HEK293T (cell line): ENCODE results near the gene OVCA2.

Source experiments
- BHLHE40 ChIP-seq: fragments of 450-650 bp; IDR thresholded peaks from 2 replicates; pipeline ENCODE4 v1.6.1; 2016; ENCODE audit warnings: mild to moderate bottlenecking, moderate library complexity, borderline replicate concordance
- FOXM1 ChIP-seq: fragments of 450-650 bp; IDR thresholded peaks from 2 replicates; pipeline ENCODE4 v1.6.1; 2017; ENCODE audit warnings: mild to moderate bottlenecking, borderline replicate concordance
- L3MBTL2 ChIP-seq: fragments of 450-650 bp; conservative IDR thresholded peaks from 2 replicates; pipeline ENCODE4 v1.6.1; 2016; ENCODE audit warnings: mild to moderate bottlenecking
- SP1 ChIP-seq: fragments of 450-650 bp; IDR thresholded peaks from 2 replicates; pipeline ENCODE4 v1.6.1; 2017
- TARDBP ChIP-seq: fragments of 450-650 bp; IDR thresholded peaks from 2 replicates; pipeline ENCODE4 v1.6.1; 2016
- ZNF384 ChIP-seq: fragments of 450-650 bp; IDR thresholded peaks from 2 replicates; pipeline ENCODE4 v1.6.1; 2016

- TF ChIP-seq L3MBTL2 (no peak), TARDBP (no peak), ZNF384 (no peak), BHLHE40 (no peak), FOXM1 (no peak), SP1 (no peak)
Observed at GRCh38 chr17:2092253-2092652, 50.4 kb downstream of the OVCA2 start.
